Body of pancreas (tissue), 4 donors: Measurements from ENCODE around the gene NEB.

Experiments used
- CTCF ChIP-seq, 7 experiments: fragments of 450-650 bp in 4 of 7; fragments of 200-600 bp in 3 of 7; sonication (generic) in 3 of 7; IDR thresholded peaks; one replicate each; pipeline ENCODE4 v1.5.1; 2016 to 2019; ENCODE audit warnings: antibody characterized with exemption in 7 of 7
- POLR2A ChIP-seq, 3 donors: fragments of 450-650 bp; IDR thresholded peaks; one replicate each; pipeline ENCODE4 v1.6.1; 2016; ENCODE audit warnings: antibody characterized with exemption in 3 of 3, mild to moderate bottlenecking in 2 of 3

GRCh38 chr2:151757861-151758260, 23.6 kb upstream of the NEB start:
- TF ChIP-seq POLR2A (IDR thresholded peaks at IDR 0.05), result no peak
- no peak for TF ChIP-seq CTCF (IDR thresholded peaks at IDR 0.05)
